OCI-LY1 (cell line): ENCODE data around the gene PRTN3.

Experiments used
- H2AFZ ChIP-seq: fragments of 200-600 bp; sonication (generic), shearing (Covaris generic); 2 replicates; pipeline ENCODE4 v1.6.0; 2014; ENCODE audit warnings: antibody characterized with exemption, mild to moderate bottlenecking, low read length
- H3F3A ChIP-seq: fragments of 200-600 bp; sonication (generic), shearing (Covaris generic); 2 replicates; pipeline ENCODE4 v1.6.0; 2014; ENCODE audit warnings: mild to moderate bottlenecking, antibody characterized with exemption, low read length, moderate library complexity; ENCODE audit not compliant: insufficient read depth
- H3K27ac ChIP-seq: fragments of 200-600 bp; sonication (generic); 2 replicates; pipeline ENCODE4 v1.5.1; 2014; ENCODE audit warnings: low read length, mixed run types, mild to moderate bottlenecking, low read depth; ENCODE audit not compliant: poor library complexity, severe bottlenecking
- H3K27me3 ChIP-seq: fragments of 200-600 bp; sonication (generic); 2 replicates; pipeline ENCODE4 v1.6.0; 2014; ENCODE audit warnings: antibody characterized with exemption, mild to moderate bottlenecking, low read length, moderate library complexity; ENCODE audit not compliant: insufficient read depth
- H3K36me3 ChIP-seq: fragments of 200-600 bp; sonication (generic); 2 replicates; pipeline ENCODE4 v1.6.1; 2014; ENCODE audit warnings: mild to moderate bottlenecking, antibody characterized with exemption, low read length, moderate library complexity, mixed read lengths; ENCODE audit not compliant: insufficient read depth
- H3K4me1 ChIP-seq: fragments of 200-600 bp; sonication (generic); 2 replicates; pipeline ENCODE4 v1.5.1; 2014; ENCODE audit warnings: mild to moderate bottlenecking, low read length, moderate library complexity; ENCODE audit not compliant: insufficient read depth, severe bottlenecking
- H3K4me2 ChIP-seq: fragments of 200-600 bp; sonication (generic), shearing (Covaris generic); 2 replicates; pipeline ENCODE4 v1.6.1; 2014; ENCODE audit warnings: low read length
- H3K4me3 ChIP-seq: fragments of 200-600 bp; sonication (generic); 2 replicates; pipeline ENCODE4 v1.5.1; 2014; ENCODE audit warnings: low read length, low read depth, mild to moderate bottlenecking, mixed read lengths; ENCODE audit not compliant: poor library complexity, severe bottlenecking
- H3K79me2 ChIP-seq: fragments of 200-600 bp; shearing (Covaris generic); 2 replicates; pipeline ENCODE4 v1.6.1; 2016; ENCODE audit warnings: mixed run types, low read length, mixed read lengths; ENCODE audit not compliant: insufficient read depth
- H3K9ac ChIP-seq: fragments of 200-600 bp; sonication (generic), shearing (Covaris generic); 2 replicates; pipeline ENCODE4 v1.6.1; 2014; ENCODE audit warnings: mild to moderate bottlenecking, low read length, mixed read lengths
- H3K9me2 ChIP-seq: fragments of 200-600 bp; sonication (generic), shearing (Covaris generic); 2 replicates; pipeline ENCODE4 v1.6.1; 2014; ENCODE audit warnings: low read depth, mild to moderate bottlenecking, low read length, mixed read lengths
- H3K9me3 ChIP-seq: fragments of 200-600 bp; shearing (Covaris generic); 2 replicates; pipeline ENCODE4 v1.6.1; 2014; ENCODE audit warnings: low read length, mixed read lengths
- H4K20me1 ChIP-seq: fragments of 200-600 bp; sonication (generic), shearing (Covaris generic); 2 replicates; pipeline ENCODE4 v1.6.0; 2016; ENCODE audit warnings: mild to moderate bottlenecking, low read length; ENCODE audit not compliant: insufficient read depth
- EZH2 ChIP-seq: fragments of 200-600 bp; sonication (generic), shearing (Covaris generic); IDR thresholded peaks from 2 replicates; pipeline ENCODE4 v1.8.0; 2017; ENCODE audit warnings: borderline replicate concordance, mixed run types, mild to moderate bottlenecking, antibody characterized with exemption, low read length, moderate library complexity, mixed read lengths
- TF ChIP-seq, protein P1 (sequence below): fragments of 200-600 bp; sonication (generic), shearing (Covaris generic); IDR thresholded peaks from 2 replicates; pipeline ENCODE4 v1.5.1; 2017; ENCODE audit warnings: mild to moderate bottlenecking, antibody characterized with exemption, low read length, moderate library complexity, mixed read lengths

PRTN3 gene

DNA sequence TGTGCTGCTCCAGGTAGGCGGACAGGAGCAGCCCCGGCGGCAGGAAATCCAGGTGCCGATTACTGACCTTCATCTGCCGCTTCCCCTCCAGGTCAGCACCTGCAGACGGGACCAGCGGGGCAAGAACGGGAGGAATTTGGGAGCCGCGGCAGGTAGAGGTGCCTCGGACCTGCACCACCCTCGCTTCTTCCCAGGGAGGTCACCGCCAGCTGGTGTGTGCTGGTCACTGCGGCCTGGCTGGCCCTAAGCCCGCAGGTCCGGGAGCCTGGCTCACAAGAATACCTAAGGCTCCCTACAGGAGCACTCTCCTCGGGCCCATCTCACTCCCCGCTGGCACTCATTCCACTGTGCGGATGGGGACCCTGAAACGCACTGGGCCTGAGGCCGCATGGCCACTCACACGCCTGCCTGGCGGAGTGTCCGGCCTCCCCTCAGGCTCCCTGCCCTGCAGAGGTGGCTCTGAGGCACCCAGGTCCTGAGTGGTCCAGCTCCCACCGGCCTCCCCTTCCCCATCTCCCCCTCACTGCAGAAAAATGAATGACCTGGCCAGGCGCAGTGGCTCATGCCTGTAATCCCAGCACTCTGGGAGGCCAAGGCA is 56.7 kb downstream of the PRTN3 start:
- Histone ChIP-seq H3K9me2 (no peaks in the 10 kb centered on the region), H3K79me2 (no peaks in the 10 kb centered on the region), H2AFZ (no peak overlapping the region), H3K4me2 (no peak overlapping the region), H3K36me3 (peaks cover 30% of the 10 kb centered on the region), H3K27me3 (no peaks in the 10 kb centered on the region), H3K4me1 (peaks cover 19% of the 10 kb centered on the region), H4K20me1 (no peaks in the 10 kb centered on the region), H3F3A (no peaks in the 10 kb centered on the region; the same call in 1 of the 2 replicates), H3K4me3 (no peak overlapping the region), H3K9me3 (no peaks in the 10 kb centered on the region), H3K9ac (no peak overlapping the region), H3K27ac (no peak overlapping the region)
- TF ChIP-seq, protein P1, sequence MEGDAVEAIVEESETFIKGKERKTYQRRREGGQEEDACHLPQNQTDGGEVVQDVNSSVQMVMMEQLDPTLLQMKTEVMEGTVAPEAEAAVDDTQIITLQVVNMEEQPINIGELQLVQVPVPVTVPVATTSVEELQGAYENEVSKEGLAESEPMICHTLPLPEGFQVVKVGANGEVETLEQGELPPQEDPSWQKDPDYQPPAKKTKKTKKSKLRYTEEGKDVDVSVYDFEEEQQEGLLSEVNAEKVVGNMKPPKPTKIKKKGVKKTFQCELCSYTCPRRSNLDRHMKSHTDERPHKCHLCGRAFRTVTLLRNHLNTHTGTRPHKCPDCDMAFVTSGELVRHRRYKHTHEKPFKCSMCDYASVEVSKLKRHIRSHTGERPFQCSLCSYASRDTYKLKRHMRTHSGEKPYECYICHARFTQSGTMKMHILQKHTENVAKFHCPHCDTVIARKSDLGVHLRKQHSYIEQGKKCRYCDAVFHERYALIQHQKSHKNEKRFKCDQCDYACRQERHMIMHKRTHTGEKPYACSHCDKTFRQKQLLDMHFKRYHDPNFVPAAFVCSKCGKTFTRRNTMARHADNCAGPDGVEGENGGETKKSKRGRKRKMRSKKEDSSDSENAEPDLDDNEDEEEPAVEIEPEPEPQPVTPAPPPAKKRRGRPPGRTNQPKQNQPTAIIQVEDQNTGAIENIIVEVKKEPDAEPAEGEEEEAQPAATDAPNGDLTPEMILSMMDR, result no peak
- no peak for TF ChIP-seq EZH2
